HEK293 (cell line): ENCODE data around the gene IL10RA.

Experiments used
- CTCF ChIA-PET: fragments of 350-600 bp; formaldehyde crosslinking; extraction: SDS; loops from one replicate; lab custom pipeline; 2021; ENCODE audit warnings: antibody characterized with exemption; lab: Yijun Ruan, JAX
- POLR2A ChIA-PET: fragments of 300-600 bp; formaldehyde crosslinking; extraction: SDS; loops from one replicate; lab custom pipeline; 2020; ENCODE audit warnings: antibody characterized with exemption, inconsistent platforms; lab: Yijun Ruan, JAX
- H3K27ac ChIP-seq: fragments of 200-500 bp; sonication (Bioruptor generic); 2 replicates; pipeline ENCODE4 v1.5.1; 2014; ENCODE audit warnings: low read depth, low read length, control low read depth, inconsistent platforms; ENCODE audit errors: extremely low read depth
- H3K36me3 ChIP-seq, 2 experiments: fragments of 200-500 bp in 1 of 2; sonication (Bioruptor generic) in 1 of 2; 1 replicate in 1 of 2; 2 replicates in 1 of 2; pipeline ENCODE4 v1.5.1; 2014 to 2017; ENCODE audit warnings: inconsistent platforms in 2 of 2, low read length in 2 of 2; ENCODE audit not compliant: control insufficient read depth in 2 of 2, insufficient read depth in 1 of 2
- H3K4me1 ChIP-seq: fragments of 200-500 bp; sonication (Bioruptor generic); 2 replicates; pipeline ENCODE4 v1.5.1; 2014; ENCODE audit warnings: mild to moderate bottlenecking, low read length, inconsistent platforms; ENCODE audit not compliant: control insufficient read depth, insufficient read depth
- H3K4me3 ChIP-seq: 2 replicates; pipeline ENCODE4 v1.5.1; 2011; ENCODE audit warnings: low read depth, mild to moderate bottlenecking, control low read depth, low read length, moderate library complexity
- H3K9me3 ChIP-seq: fragments of 200-500 bp; sonication (Bioruptor generic); 2 replicates; pipeline ENCODE4 v1.5.1; 2014; ENCODE audit warnings: low read depth, low read length, inconsistent platforms; ENCODE audit not compliant: control insufficient read depth, insufficient read depth
- ATF2 ChIP-seq: fragments of 450-650 bp; formaldehyde crosslinking; IDR thresholded peaks from 2 replicates; pipeline ENCODE4 v1.5.1; 2016; ENCODE audit warnings: missing biosample characterization, missing genetic modification characterization, low read depth
- REST ChIP-seq: fragments of 450-650 bp; formaldehyde crosslinking; IDR thresholded peaks from 2 replicates; pipeline ENCODE4 v1.5.1; 2016; ENCODE audit warnings: missing biosample characterization, missing genetic modification characterization
- TSHZ1 ChIP-seq: fragments of 450-650 bp; formaldehyde crosslinking; IDR thresholded peaks from 2 replicates; pipeline ENCODE4 v1.5.1; 2016; ENCODE audit warnings: missing biosample characterization, missing genetic modification characterization, borderline replicate concordance
- ZBTB1 ChIP-seq: fragments of 450-650 bp; formaldehyde crosslinking; IDR thresholded peaks from 2 replicates; pipeline ENCODE4 v1.5.1; 2016; ENCODE audit warnings: missing biosample characterization, missing genetic modification characterization
- ZBTB21 ChIP-seq: fragments of 450-650 bp; formaldehyde crosslinking; IDR thresholded peaks from 2 replicates; pipeline ENCODE4 v1.5.1; 2017; ENCODE audit warnings: missing biosample characterization, missing genetic modification characterization
- ZBTB49 ChIP-seq: fragments of 450-650 bp; formaldehyde crosslinking; IDR thresholded peaks from 2 replicates; pipeline ENCODE4 v1.5.1; 2016; ENCODE audit warnings: missing biosample characterization, missing genetic modification characterization, low read depth
- ZBTB8A ChIP-seq: fragments of 450-650 bp; formaldehyde crosslinking; IDR thresholded peaks from 2 replicates; pipeline ENCODE4 v1.5.1; 2016; ENCODE audit warnings: missing biosample characterization, missing genetic modification characterization
- ZFP3 ChIP-seq: fragments of 450-650 bp; formaldehyde crosslinking; IDR thresholded peaks from 2 replicates; pipeline ENCODE4 v1.5.1; 2016; ENCODE audit warnings: low read depth, missing biosample characterization, missing genetic modification characterization
- ZNF146 ChIP-seq: fragments of 450-650 bp; formaldehyde crosslinking; IDR thresholded peaks from 2 replicates; pipeline ENCODE4 v1.5.1; 2016; ENCODE audit warnings: missing biosample characterization, missing genetic modification characterization
- ZNF214 ChIP-seq: fragments of 450-650 bp; formaldehyde crosslinking; IDR thresholded peaks from 2 replicates; pipeline ENCODE4 v1.5.1; 2017; ENCODE audit warnings: missing biosample characterization, mild to moderate bottlenecking, missing genetic modification characterization, borderline replicate concordance
- ZNF335 ChIP-seq: fragments of 450-650 bp; formaldehyde crosslinking; conservative IDR thresholded peaks from 2 replicates; pipeline ENCODE4 v1.5.1; 2016; ENCODE audit warnings: missing biosample characterization, missing genetic modification characterization
- ZNF529 ChIP-seq: fragments of 450-650 bp; formaldehyde crosslinking; IDR thresholded peaks from 2 replicates; pipeline ENCODE4 v1.5.1; 2017; ENCODE audit warnings: missing genetic modification characterization, missing biosample characterization; ENCODE audit not compliant: insufficient replicate concordance
- ZNF621 ChIP-seq: fragments of 450-650 bp; formaldehyde crosslinking; IDR thresholded peaks from 2 replicates; pipeline ENCODE4 v1.5.1; 2017; ENCODE audit warnings: missing biosample characterization, missing genetic modification characterization
- ZNF626 ChIP-seq: fragments of 450-650 bp; sonication (Bioruptor Pico); formaldehyde crosslinking; IDR thresholded peaks from 2 replicates; pipeline ENCODE4 v1.5.1; 2018; ENCODE audit warnings: missing biosample characterization, missing genetic modification characterization, inconsistent platforms
- ZNF707 ChIP-seq: fragments of 450-650 bp; formaldehyde crosslinking; IDR thresholded peaks from 2 replicates; pipeline ENCODE4 v1.5.1; 2016; ENCODE audit warnings: missing biosample characterization, missing genetic modification characterization
- ZNF785 ChIP-seq: fragments of 450-650 bp; formaldehyde crosslinking; IDR thresholded peaks from 2 replicates; pipeline ENCODE4 v1.5.1; 2016; ENCODE audit warnings: missing biosample characterization, missing genetic modification characterization
- ZSCAN30 ChIP-seq: fragments of 450-650 bp; IDR thresholded peaks from 2 replicates; pipeline ENCODE4 v1.5.1; 2018; ENCODE audit warnings: missing biosample characterization, mild to moderate bottlenecking, missing genetic modification characterization, moderate library complexity
- TF ChIP-seq, protein P1 (sequence below): fragments of 450-650 bp; formaldehyde crosslinking; IDR thresholded peaks from 2 replicates; pipeline ENCODE4 v1.5.1; 2016; ENCODE audit warnings: missing biosample characterization, missing genetic modification characterization, borderline replicate concordance

Gene IL10RA

GRCh38 chr11:117970400-117971024, 15.7 kb upstream of the IL10RA start (continued):
- no peak for TF ChIP-seq ZBTB49 (tag by site-specific recombination)
- no peak for TF ChIP-seq ZFP3 (tag by site-specific recombination)
- TF ChIP-seq ZNF335 (tag by site-specific recombination): no peak

DNA sequence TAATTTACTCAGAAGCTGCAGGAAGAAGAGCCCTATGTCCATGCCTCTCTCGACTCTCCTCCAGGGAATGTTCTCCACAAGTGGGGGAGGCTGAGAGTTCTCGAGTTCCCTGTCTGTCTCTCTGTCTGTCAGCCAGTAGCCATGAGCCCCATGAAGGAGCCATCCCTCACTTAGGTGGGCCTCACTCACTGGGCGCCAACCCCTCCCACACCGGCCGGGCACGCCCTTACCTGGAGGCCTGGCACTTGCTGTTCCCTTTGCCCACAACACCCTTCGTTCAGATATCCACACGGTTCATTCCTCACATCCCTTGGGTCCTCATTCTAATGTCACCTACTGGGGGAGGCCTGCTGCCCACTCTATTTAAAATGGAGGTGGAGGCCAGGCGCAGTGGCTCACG, 14.2 kb upstream of the IL10RA start:
- TF ChIP-seq ZBTB8A (tag by site-specific recombination) (no peak), ZNF146 (no peak)
- Histone ChIP-seq H3K4me3 (no peak overlapping the region), H3K9me3 (no peaks in the 10 kb centered on the region), H3K4me1 (no peaks in the 10 kb centered on the region), H3K36me3 (no peaks in the 10 kb centered on the region), H3K27ac (no peak overlapping the region)
- POLR2A ChIA-PET: no interaction called here
- CTCF ChIA-PET: no interaction called here

- POLR2A ChIA-PET: no interaction called here
- Histone ChIP-seq H3K27ac (no peak overlapping the region), H3K36me3 (no peaks in the 10 kb centered on the region), H3K9me3 (no peaks in the 10 kb centered on the region), H3K4me3 (no peak overlapping the region), H3K4me1 (no peaks in the 10 kb centered on the region)
- CTCF ChIA-PET: interaction anchor here (0.7 to 1.2 kb wide), 3 partner anchors 26 to 164 kb away, joined by 3 to 4 read pairs (median 3); no protein-coding TSS in a partner anchor
- TF ChIP-seq ZSCAN30 (tag by site-specific recombination) (no peak), ZNF707 (tag by site-specific recombination) (no peak), ZNF621 (no peak), ZBTB1 (tag by site-specific recombination) (no peak), ZNF785 (tag by site-specific recombination) (no peak), ZNF529 (tag by site-specific recombination) (no peak), ZNF626 (no peak), REST (no peak), ZBTB21 (tag by site-specific recombination) (no peak), ATF2 (tag by site-specific recombination) (no peak), ZNF214 (no peak), TSHZ1 (tag by site-specific recombination) (no peak)
- TF ChIP-seq, protein P1, sequence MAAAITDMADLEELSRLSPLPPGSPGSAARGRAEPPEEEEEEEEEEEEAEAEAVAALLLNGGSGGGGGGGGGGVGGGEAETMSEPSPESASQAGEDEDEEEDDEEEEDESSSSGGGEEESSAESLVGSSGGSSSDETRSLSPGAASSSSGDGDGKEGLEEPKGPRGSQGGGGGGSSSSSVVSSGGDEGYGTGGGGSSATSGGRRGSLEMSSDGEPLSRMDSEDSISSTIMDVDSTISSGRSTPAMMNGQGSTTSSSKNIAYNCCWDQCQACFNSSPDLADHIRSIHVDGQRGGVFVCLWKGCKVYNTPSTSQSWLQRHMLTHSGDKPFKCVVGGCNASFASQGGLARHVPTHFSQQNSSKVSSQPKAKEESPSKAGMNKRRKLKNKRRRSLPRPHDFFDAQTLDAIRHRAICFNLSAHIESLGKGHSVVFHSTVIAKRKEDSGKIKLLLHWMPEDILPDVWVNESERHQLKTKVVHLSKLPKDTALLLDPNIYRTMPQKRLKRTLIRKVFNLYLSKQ (tag by site-specific recombination): no peak
Measured at GRCh38 chr11:117972629-117973502, 13.3 kb upstream of the IL10RA start.
